ENCODE measurements around the gene CLIP4.
"Not testable (repeated sequence)": the region's sequence is repeated elsewhere in the genome, so short reads cannot be mapped to it uniquely, and the experiment has no call there.

The CLIP4 gene

GRCh38 chr2:29075894-29076705 lies 39.1 kb upstream of the CLIP4 start:
- no peaks in the 10 kb centered on the region for H3K27me3 ChIP-seq (ENCODE audit: insufficient read depth, low read length)
- H3K9me3 ChIP-seq (ENCODE audit: insufficient read depth, low read depth, low read length) = peaks cover 15% of the 10 kb centered on the region; the same call in 1 of the 2 replicates
- no peak overlapping the region for H3K27ac ChIP-seq (ENCODE audit: low read length)
- H3K4me1 ChIP-seq (ENCODE audit: insufficient read depth, low read length) = no peaks in the 10 kb centered on the region
- H3K4me3 ChIP-seq (ENCODE audit: low read length) = no peak overlapping the region
- no peak overlapping the region for H3K9ac ChIP-seq (ENCODE audit: low read depth, low read length)
- no peaks in the 10 kb centered on the region for H3K36me3 ChIP-seq (ENCODE audit: insufficient read depth, low read depth, low read length)

GRCh38 chr2:29079887-29080286 lies 35.3 kb upstream of the CLIP4 start:
- no peak overlapping the region for H3K9ac ChIP-seq (ENCODE audit: low read depth, low read length)
- no peak overlapping the region for H3K4me3 ChIP-seq (ENCODE audit: low read length)
- H3K36me3 ChIP-seq (ENCODE audit: insufficient read depth, low read depth, low read length) = no peaks in the 10 kb centered on the region
- peaks cover 15% of the 10 kb centered on the region; the same call in 1 of the 2 replicates for H3K9me3 ChIP-seq (ENCODE audit: insufficient read depth, low read depth, low read length)
- no peaks in the 10 kb centered on the region for H3K4me1 ChIP-seq (ENCODE audit: insufficient read depth, low read length)
- H3K27me3 ChIP-seq (ENCODE audit: insufficient read depth, low read length) = no peaks in the 10 kb centered on the region
- no peak overlapping the region for H3K27ac ChIP-seq (ENCODE audit: low read length)

- H3K9me3 ChIP-seq (ENCODE audit: insufficient read depth, low read depth, low read length) = peaks cover 15% of the 10 kb centered on the region; the same call in 1 of the 2 replicates
- no peak overlapping the region for H3K9ac ChIP-seq (ENCODE audit: low read depth, low read length)
- H3K27me3 ChIP-seq (ENCODE audit: insufficient read depth, low read length) = no peaks in the 10 kb centered on the region
- no peaks in the 10 kb centered on the region for H3K36me3 ChIP-seq (ENCODE audit: insufficient read depth, low read depth, low read length)
- H3K4me3 ChIP-seq (ENCODE audit: low read length) = no peak overlapping the region
- no peaks in the 10 kb centered on the region for H3K4me1 ChIP-seq (ENCODE audit: insufficient read depth, low read length)
- no peak overlapping the region for H3K27ac ChIP-seq (ENCODE audit: low read length)
Measured at GRCh38 chr2:29080886-29081743, 34.1 kb upstream of the CLIP4 start.

- Histone ChIP-seq H3K9ac (ENCODE audit: low read depth, low read length) (no peak overlapping the region), H3K36me3 (ENCODE audit: insufficient read depth, low read depth, low read length) (no peaks in the 10 kb centered on the region), H3K4me1 (ENCODE audit: insufficient read depth, low read length) (no peaks in the 10 kb centered on the region), H3K27ac (ENCODE audit: low read length) (no peak overlapping the region), H3K27me3 (ENCODE audit: insufficient read depth, low read length) (no peaks in the 10 kb centered on the region), H3K9me3 (ENCODE audit: insufficient read depth, low read depth, low read length) (peaks cover 15% of the 10 kb centered on the region; the same call in 1 of the 2 replicates), H3K4me3 (ENCODE audit: low read length) (no peak overlapping the region)
Measured at GRCh38 chr2:29082804-29083495, 32.3 kb upstream of the CLIP4 start.

- H3K4me3 ChIP-seq (ENCODE audit: low read length) = no peak overlapping the region
- no peak overlapping the region for H3K27ac ChIP-seq (ENCODE audit: low read length)
- no peaks in the 10 kb centered on the region for H3K36me3 ChIP-seq (ENCODE audit: insufficient read depth, low read depth, low read length)
- no peaks in the 10 kb centered on the region for H3K4me1 ChIP-seq (ENCODE audit: insufficient read depth, low read length)
- H3K9me3 ChIP-seq (ENCODE audit: insufficient read depth, low read depth, low read length) = peaks cover 10% of the 10 kb centered on the region; the same call in 1 of the 2 replicates
- no peak overlapping the region for H3K9ac ChIP-seq (ENCODE audit: low read depth, low read length)
- no peaks in the 10 kb centered on the region for H3K27me3 ChIP-seq (ENCODE audit: insufficient read depth, low read length)
Measured at GRCh38 chr2:29084554-29084953, 30.7 kb upstream of the CLIP4 start.

GRCh38 chr2:29090311-29090710 lies 24.9 kb upstream of the CLIP4 start:
- not testable (repeated sequence) for H3K27ac ChIP-seq (ENCODE audit: low read length); H3K36me3 ChIP-seq (ENCODE audit: insufficient read depth, low read depth, low read length); H3K9ac ChIP-seq (ENCODE audit: low read depth, low read length); H3K9me3 ChIP-seq (ENCODE audit: insufficient read depth, low read depth, low read length); H3K4me3 ChIP-seq (ENCODE audit: low read length); H3K4me1 ChIP-seq (ENCODE audit: insufficient read depth, low read length); H3K27me3 ChIP-seq (ENCODE audit: insufficient read depth, low read length)

GRCh38 chr2:29096969-29097368 lies 18.2 kb upstream of the CLIP4 start:
- H3K27ac ChIP-seq (ENCODE audit: low read length) = no peak overlapping the region
- H3K4me3 ChIP-seq (ENCODE audit: low read length) = no peak overlapping the region
- no peaks in the 10 kb centered on the region for H3K27me3 ChIP-seq (ENCODE audit: insufficient read depth, low read length)
- H3K4me1 ChIP-seq (ENCODE audit: insufficient read depth, low read length) = no peaks in the 10 kb centered on the region
- no peak overlapping the region for H3K9ac ChIP-seq (ENCODE audit: low read depth, low read length)
- 0 out of 2 replicates have a peak, but pooled peaks cover 5% of the 10 kb centered on the region for H3K9me3 ChIP-seq (ENCODE audit: insufficient read depth, low read depth, low read length)
- H3K36me3 ChIP-seq (ENCODE audit: insufficient read depth, low read depth, low read length) = no peaks in the 10 kb centered on the region

GRCh38 chr2:29097569-29097968 lies 17.6 kb upstream of the CLIP4 start:
- Histone ChIP-seq H3K27me3 (ENCODE audit: insufficient read depth, low read length) (no peaks in the 10 kb centered on the region), H3K9me3 (ENCODE audit: insufficient read depth, low read depth, low read length) (0 out of 2 replicates have a peak, but pooled peaks cover 5% of the 10 kb centered on the region), H3K9ac (ENCODE audit: low read depth, low read length) (no peak overlapping the region), H3K36me3 (ENCODE audit: insufficient read depth, low read depth, low read length) (no peaks in the 10 kb centered on the region), H3K27ac (ENCODE audit: low read length) (no peak overlapping the region), H3K4me3 (ENCODE audit: low read length) (no peak overlapping the region), H3K4me1 (ENCODE audit: insufficient read depth, low read length) (no peaks in the 10 kb centered on the region)

- Histone ChIP-seq H3K27ac (ENCODE audit: low read length) (no peak overlapping the region), H3K36me3 (ENCODE audit: insufficient read depth, low read depth, low read length) (no peaks in the 10 kb centered on the region), H3K9ac (ENCODE audit: low read depth, low read length) (no peak overlapping the region), H3K4me3 (ENCODE audit: low read length) (no peak overlapping the region), H3K27me3 (ENCODE audit: insufficient read depth, low read length) (no peaks in the 10 kb centered on the region), H3K4me1 (ENCODE audit: insufficient read depth, low read length) (no peaks in the 10 kb centered on the region), H3K9me3 (ENCODE audit: insufficient read depth, low read depth, low read length) (0 out of 2 replicates have a peak, but pooled peaks cover 5% of the 10 kb centered on the region)
Measured at GRCh38 chr2:29100564-29100963, 14.7 kb upstream of the CLIP4 start.

- H3K9ac ChIP-seq (ENCODE audit: low read depth, low read length) = no peak overlapping the region
- no peak overlapping the region for H3K4me3 ChIP-seq (ENCODE audit: low read length)
- H3K4me1 ChIP-seq (ENCODE audit: insufficient read depth, low read length) = no peaks in the 10 kb centered on the region; the same call in 1 of the 2 replicates
- H3K9me3 ChIP-seq (ENCODE audit: insufficient read depth, low read depth, low read length) = 0 out of 2 replicates have a peak, but pooled peaks cover 5% of the 10 kb centered on the region
- no peak overlapping the region for H3K27ac ChIP-seq (ENCODE audit: low read length)
- no peaks in the 10 kb centered on the region for H3K27me3 ChIP-seq (ENCODE audit: insufficient read depth, low read length)
- no peaks in the 10 kb centered on the region for H3K36me3 ChIP-seq (ENCODE audit: insufficient read depth, low read depth, low read length)
Measured at GRCh38 chr2:29104688-29105087, 10.5 kb upstream of the CLIP4 start.

- Histone ChIP-seq H3K27me3 (ENCODE audit: insufficient read depth, low read length) (no peaks in the 10 kb centered on the region), H3K9me3 (ENCODE audit: insufficient read depth, low read depth, low read length) (0 out of 2 replicates have a peak, but pooled peaks cover 4% of the 10 kb centered on the region), H3K27ac (ENCODE audit: low read length) (no peak overlapping the region)
Measured at GRCh38 chr2:29105375-29105774, 9.8 kb upstream of the CLIP4 start.

More at GRCh38 chr2:29105375-29105774, 9.8 kb upstream of the CLIP4 start:
- Histone ChIP-seq H3K4me1 (ENCODE audit: insufficient read depth, low read length) (no peaks in the 10 kb centered on the region; the same call in 1 of the 2 replicates), H3K36me3 (ENCODE audit: insufficient read depth, low read depth, low read length) (no peaks in the 10 kb centered on the region), H3K9ac (ENCODE audit: low read depth, low read length) (no peak overlapping the region), H3K4me3 (ENCODE audit: low read length) (no peak overlapping the region)

All from iPS-20b (cell line).